Right ventricle myocardium superior (tissue), 1 donor: Measurements from ENCODE around the gene SART3. TPM values are rescaled to one million over a fixed set of nuclear protein-coding genes. Genes with fewer than 3 reads are reported as not detected.

Source experiments
- ATAC-seq: fragments of 200-7000 bp; cut with Tn5 transposase; one replicate; pipeline ENCODE4 v1.9.1; 2020; ENCODE audit warnings: mild to moderate bottlenecking; ENCODE audit not compliant: poor library complexity
- DNase-seq: peaks from one replicate; pipeline ENCODE4 v3.0.0-alpha.2; 2020
- intact Hi-C: fragments of 100-400 bp; cut with DNase I; formaldehyde crosslinking; loops from one replicate; pipeline ENCODE4 v1.11.2; 2022
- total RNA-seq: library from RNA; stranded (reverse); fragmentation: NEBNext Ultra II Directional; extraction: Animal tissue kit (Norgen Biotek cat#: 25700); gene quantifications from one replicate; pipeline ENCODE4 v1.2.1, GENCODE V29; 2021
- donor health status: DM: no; HTN: yes; CAD: no; lungs with severe emphysema.

Gene SART3
- total RNA-seq, 1 donor from 2014 or later = 18.9 TPM

DNA sequence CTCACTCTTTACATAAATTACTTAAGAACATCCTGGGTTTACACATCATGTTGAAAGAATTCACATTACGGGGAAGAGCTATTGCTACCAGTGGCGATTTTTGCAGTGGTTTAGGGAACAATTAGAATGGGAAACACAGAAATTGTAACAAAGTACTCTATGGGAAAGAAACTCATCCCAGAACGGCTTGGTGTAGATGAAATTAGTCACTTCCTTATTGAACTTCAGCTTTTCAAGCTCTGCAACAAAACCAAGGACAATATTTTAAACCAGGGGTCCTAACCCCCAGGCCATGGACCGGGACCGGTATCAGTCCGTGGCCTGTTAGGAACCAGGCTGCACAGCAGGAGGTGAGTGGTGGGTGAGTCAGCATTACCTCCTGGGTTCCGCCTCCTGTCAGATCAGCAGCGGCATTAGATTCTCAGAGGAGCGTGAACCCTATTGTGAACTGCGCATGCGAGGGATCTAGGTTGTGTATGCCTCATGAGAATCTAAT lies 78.2 kb downstream of the SART3 start:
- ATAC-seq (no peak), DNase-seq (no peak)
- intact Hi-C loops = no loop called here

DNA sequence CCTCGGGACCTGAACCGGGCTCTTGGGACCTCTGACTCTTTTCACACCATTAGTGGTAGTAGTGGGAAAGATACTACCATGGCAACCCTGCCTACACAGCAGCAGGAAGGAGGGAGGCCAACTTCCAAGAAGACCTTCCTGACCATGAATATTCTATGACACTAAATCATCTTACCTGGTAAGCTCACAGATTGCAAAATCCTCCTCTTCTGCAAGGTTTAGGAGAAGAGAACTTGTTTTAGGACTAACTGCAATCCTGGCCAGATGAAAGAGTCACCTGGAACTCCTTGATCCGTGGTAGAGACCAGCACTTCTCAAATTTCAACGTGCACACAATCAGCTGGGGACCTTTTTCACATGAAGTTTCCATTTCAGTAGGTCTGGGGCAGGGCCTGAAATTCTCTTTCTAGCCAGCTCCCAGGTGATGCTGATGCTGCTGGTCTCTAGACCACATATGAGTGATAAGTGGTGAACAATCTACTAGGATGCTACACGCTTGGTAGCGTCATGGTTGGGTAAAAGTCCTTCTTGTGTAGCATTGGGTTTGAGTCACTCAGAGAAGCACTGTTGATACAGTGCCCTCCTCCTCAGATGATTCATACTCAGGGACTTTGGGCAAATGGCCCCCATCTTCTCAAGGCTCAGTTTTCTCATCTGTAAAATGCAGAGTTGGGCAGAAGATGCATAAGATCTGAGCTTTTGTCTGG lies 81.5 kb downstream of the SART3 start:
- ATAC-seq = no peak
- DNase-seq = no peak
- intact Hi-C loops = no loop called here

DNA sequence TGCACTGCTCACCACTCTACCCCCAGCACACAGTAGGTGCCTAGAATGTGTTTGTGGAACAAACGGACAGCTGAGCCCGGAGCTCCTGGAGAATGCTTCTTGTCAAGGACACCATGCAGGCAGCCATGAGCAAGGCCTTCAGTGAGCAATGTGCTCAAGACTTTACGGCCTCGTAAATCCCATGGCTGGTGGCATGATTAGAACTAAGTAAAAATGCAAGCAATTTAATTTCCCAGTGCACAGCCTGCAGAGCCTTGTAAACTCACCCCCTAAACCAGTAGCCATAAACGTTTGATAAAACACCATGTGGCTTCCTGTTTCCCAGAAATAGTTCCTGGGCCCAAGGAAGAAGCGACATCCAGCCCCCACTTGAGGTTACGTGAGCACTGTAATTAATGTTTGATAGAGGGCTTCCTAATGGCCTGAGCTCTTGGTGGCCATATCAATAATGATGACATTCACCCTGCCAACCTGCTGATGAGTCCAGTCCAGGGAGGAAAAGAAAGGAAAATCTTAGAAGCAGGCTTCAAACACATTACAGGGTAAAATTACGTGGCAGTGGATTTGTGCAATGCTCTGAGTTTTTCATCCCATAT lies 82.3 kb downstream of the SART3 start:
- DNase-seq = no peak
- intact Hi-C loops = no loop called here
- no peak for ATAC-seq

DNA sequence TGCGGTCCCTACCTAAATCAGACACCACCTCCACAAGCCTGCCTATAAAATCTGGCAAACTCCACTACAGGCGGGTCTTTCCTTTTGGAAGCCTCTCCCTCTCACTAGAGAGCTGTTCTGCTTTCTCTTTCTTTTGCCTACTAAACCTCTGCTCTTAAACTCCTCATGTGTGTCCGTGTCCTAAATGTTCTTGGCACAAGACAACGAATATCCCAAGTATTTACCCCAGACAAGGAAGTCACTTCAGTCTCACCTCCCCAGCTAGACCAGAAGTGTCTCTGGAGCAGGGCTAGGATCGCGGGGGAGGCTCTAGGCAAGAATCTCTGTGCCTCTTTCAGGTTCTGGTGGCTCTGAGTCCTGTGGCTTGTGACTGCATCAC lies 83.1 kb downstream of the SART3 start:
- intact Hi-C loops = no loop called here
- ATAC-seq (no peak), DNase-seq (no peak)

DNA sequence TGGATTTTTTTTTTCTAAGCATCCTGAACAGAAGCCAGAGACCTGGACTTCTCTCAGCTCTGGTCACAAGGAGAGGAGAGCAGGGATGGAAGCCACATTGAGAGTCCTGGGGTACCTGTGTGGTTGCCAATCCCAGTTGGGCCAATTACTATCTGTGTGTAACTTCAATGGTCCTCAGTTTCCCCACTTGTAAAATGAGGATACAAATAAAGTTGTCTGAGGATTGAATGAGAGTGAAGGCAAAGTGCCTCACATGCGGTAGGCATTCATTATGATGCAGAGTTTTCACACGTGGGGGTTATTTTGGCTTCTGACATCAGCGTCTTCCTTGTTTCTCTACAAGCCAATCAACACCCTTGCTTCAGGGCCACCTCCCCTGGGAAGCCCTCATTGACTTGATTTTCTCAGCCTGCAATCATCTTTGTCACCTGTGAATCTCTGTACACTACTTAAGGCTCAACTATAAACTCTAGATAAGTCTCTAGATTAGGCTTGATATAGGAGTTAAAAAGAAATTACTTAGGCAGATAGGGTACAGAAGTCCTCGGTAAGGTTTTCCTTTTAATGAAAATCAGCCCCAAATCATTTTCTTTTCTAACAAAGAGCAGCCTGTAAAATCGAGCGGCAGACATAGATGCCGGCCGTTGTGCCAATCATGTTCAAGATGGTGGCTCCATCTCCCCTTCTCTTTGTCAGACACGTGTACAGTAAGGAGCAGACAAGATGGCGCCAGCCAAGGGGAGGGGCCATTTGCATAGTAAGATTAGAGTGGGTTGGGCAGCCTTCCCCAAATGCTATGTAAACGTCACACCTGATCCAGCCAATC lies 83.7 kb downstream of the SART3 start:
- intact Hi-C loops = no loop called here
- DNase-seq (no peak), ATAC-seq (no peak)

DNA sequence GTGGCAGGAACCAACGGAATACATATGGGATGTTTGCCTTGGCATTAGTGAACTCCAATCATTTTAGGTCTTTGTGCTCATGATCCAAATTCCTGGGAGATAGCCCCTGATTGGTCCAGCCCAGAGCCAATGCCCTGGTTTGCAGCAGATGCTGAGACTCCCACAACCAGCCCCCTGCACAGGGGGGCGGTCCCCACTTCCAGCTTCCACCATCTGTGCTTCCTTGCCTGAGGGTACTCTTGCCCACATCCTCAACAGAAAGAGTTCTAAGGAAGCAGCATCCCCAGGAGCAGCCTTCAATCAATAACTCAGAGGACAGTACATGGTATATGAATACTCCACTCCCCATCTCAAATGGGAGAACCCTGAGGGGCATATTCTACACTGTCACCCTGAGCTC lies 85.6 kb downstream of the SART3 start:
- intact Hi-C loops = no loop called here
- DNase-seq = no peak
- no peak for ATAC-seq

DNA sequence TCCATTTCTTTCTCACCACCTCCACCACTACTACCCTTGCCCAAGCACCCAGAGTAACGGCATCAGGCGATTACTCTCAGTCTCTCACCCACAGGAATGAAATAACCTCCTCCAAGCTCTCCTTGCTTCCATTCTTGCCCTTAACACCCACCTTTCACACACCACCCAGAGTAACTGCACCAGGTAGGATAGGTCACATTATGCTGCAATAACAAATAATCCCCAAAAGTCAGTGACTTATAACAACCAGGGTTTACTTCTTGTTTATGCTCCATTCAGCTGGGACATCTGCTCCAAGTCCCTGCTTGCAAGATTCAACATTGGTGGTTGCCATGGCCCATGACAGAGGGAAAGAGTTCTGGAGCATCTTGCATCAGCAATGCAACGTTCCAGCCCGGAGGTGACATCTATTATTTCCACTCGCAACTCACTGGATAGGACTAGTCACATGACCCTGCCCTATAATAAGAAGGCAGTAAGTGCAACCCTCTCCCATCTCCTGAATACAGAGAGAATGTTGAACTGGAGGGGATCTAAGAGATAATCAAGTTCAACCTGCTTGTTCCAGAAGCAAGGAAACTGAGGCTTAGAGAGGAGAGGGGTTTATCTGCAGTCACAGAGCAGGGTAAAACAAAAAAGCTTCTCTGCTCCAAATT lies 87.4 kb downstream of the SART3 start:
- no peak for ATAC-seq
- intact Hi-C loops = no loop called here
- DNase-seq = no peak

Other genes starting within 250 kb of the SART3 start
- gene CMKLR1, start 221.9 kb downstream of the SART3 start, total RNA-seq = 7.2 TPM
- 3.0 TPM for gene FICD, start 45.9 kb downstream of the SART3 start, total RNA-seq
- 484 TPM for gene ISCU, start 1.4 kb upstream of the SART3 start, total RNA-seq
- 0.54 TPM for gene TMEM119, start 36.9 kb upstream of the SART3 start, total RNA-seq
- 4.2 TPM for gene SELPLG, start 72.7 kb upstream of the SART3 start, total RNA-seq
- 69.1 TPM for gene CORO1C, start 170.3 kb upstream of the SART3 start, total RNA-seq